ENCODE data around the gene B3GNT7. TPM values are rescaled to one million over a fixed set of nuclear protein-coding genes. Genes with fewer than 3 reads are reported as not detected.

The B3GNT7 gene
- total RNA-seq, 2 donors from 2014 or later: 8.6 to 22.1 TPM

- ATAC-seq: no peak
- TF ChIP-seq CTCF (IDR thresholded peaks at IDR 0.05) (no peak), POLR2A (IDR thresholded peaks at IDR 0.05) (no peak)
- WGBS, 2 donors: 82 to 83% methylated on average over 5 of the region's 5 CpGs
These were observed 31.4 kb upstream of the B3GNT7 start for GRCh38 chr2:231364061-231364460.

GRCh38 chr2:231364961-231365810 is 30.3 kb upstream of the B3GNT7 start:
- 79 to 81% methylated on average over 21 to 22 of the region's 22 CpGs for WGBS, 2 donors
- Histone ChIP-seq H3K4me1 (no peaks in the 10 kb centered on the region), H3K9me3 (no peaks in the 10 kb centered on the region), H3K27me3 (no peaks in the 10 kb centered on the region), H3K27ac (no peak overlapping the region), H3K4me3 (no peak overlapping the region), H3K36me3 (replicated peaks in 1 of 2; ENCODE audit: insufficient read depth in 1 of 2, low read depth in 2 of 2) (no peaks in the 10 kb centered on the region)
- DNase-seq (no peak), ATAC-seq (no peak)
- TF ChIP-seq CTCF (IDR thresholded peaks at IDR 0.05): no peak
- TF ChIP-seq POLR2A (IDR thresholded peaks at IDR 0.05): no peak
- intact Hi-C loops (cut with DNase I): no loop called here

More at GRCh38 chr2:231364061-231364460, 31.4 kb upstream of the B3GNT7 start:
- Histone ChIP-seq H3K9me3 (no peaks in the 10 kb centered on the region), H3K27ac (no peak overlapping the region), H3K4me1 (no peaks in the 10 kb centered on the region), H3K27me3 (no peaks in the 10 kb centered on the region), H3K36me3 (replicated peaks in 1 of 2; ENCODE audit: insufficient read depth in 1 of 2, low read depth in 2 of 2) (no peaks in the 10 kb centered on the region), H3K4me3 (no peak overlapping the region)
- intact Hi-C loops (cut with DNase I): no loop called here
- no peak for DNase-seq

- DNase-seq: no peak
- H3K27me3 ChIP-seq: no peaks in the 10 kb centered on the region
- no peaks in the 10 kb centered on the region for H3K9me3 ChIP-seq
- 86 to 90% methylated on average over 8 of the region's 8 CpGs for WGBS, 2 donors
- ATAC-seq: no peak
- H3K36me3 ChIP-seq (replicated peaks in 1 of 2; ENCODE audit: insufficient read depth in 1 of 2, low read depth in 2 of 2): no peaks in the 10 kb centered on the region
- no peak overlapping the region for H3K27ac ChIP-seq
- no peak for TF ChIP-seq CTCF (IDR thresholded peaks at IDR 0.05)
- no peak for TF ChIP-seq POLR2A (IDR thresholded peaks at IDR 0.05)
- H3K4me3 ChIP-seq: no peak overlapping the region
- no peaks in the 10 kb centered on the region for H3K4me1 ChIP-seq
- intact Hi-C loops (cut with DNase I): no loop called here
These were observed 28.3 kb upstream of the B3GNT7 start for GRCh38 chr2:231367178-231367577.

GRCh38 chr2:231369580-231370428 is 25.7 kb upstream of the B3GNT7 start:
- TF ChIP-seq CTCF (IDR thresholded peaks at IDR 0.05) (no peak), POLR2A (IDR thresholded peaks at IDR 0.05) (no peak)
- Histone ChIP-seq H3K36me3 (replicated peaks in 1 of 2; ENCODE audit: insufficient read depth in 1 of 2, low read depth in 2 of 2) (no peaks in the 10 kb centered on the region), H3K4me3 (no peak overlapping the region), H3K27me3 (no peaks in the 10 kb centered on the region), H3K4me1 (no peaks in the 10 kb centered on the region), H3K27ac (no peak overlapping the region), H3K9me3 (no peaks in the 10 kb centered on the region)
- 86 to 90% methylated on average over 23 of the region's 23 CpGs for WGBS, 2 donors
- no peak for ATAC-seq
- intact Hi-C loops (cut with DNase I): no loop called here
- no peak for DNase-seq

All from body of pancreas (tissue), 4 donors.